Heart right ventricle (tissue), 16 donors: ENCODE data around the gene DLGAP1. TPM values are rescaled to one million over a fixed set of nuclear protein-coding genes. Genes with fewer than 3 reads are reported as not detected.

Source experiments
- ATAC-seq, 8 donors: fragments of 200-7000 bp; cut with Tn5 transposase; one replicate each; pipeline ENCODE4 v1.9.1; 2020; ENCODE audit warnings: mild to moderate bottlenecking in 8 of 8, moderate library complexity in 8 of 8, moderate number of reproducible peaks in 1 of 8
- DNase-seq, 2 donors: peaks; one replicate each; pipeline ENCODE4 v3.0.0-alpha.2; 2020
- H3K27ac ChIP-seq, 10 donors: fragments of 200-600 bp; sonication (generic) in 2 of 10; one replicate each; pipeline versions ENCODE4 v1.5.0 to v1.8.0; 2020 to 2022; ENCODE audit warnings: mild to moderate bottlenecking in 3 of 10
- H3K27me3 ChIP-seq, 7 donors: fragments of 200-600 bp; one replicate each; pipeline ENCODE4 v1.8.0; 2021 to 2022; ENCODE audit warnings: mild to moderate bottlenecking in 2 of 7
- H3K36me3 ChIP-seq, 9 donors: fragments of 200-600 bp; sonication (generic) in 1 of 9; one replicate each; pipeline versions ENCODE4 v1.5.0 to v1.8.0; 2020 to 2022; ENCODE audit warnings: mild to moderate bottlenecking in 2 of 9
- H3K4me1 ChIP-seq, 9 donors: fragments of 200-600 bp; sonication (generic) in 1 of 9; one replicate each; pipeline versions ENCODE4 v1.5.0 to v1.8.0; 2020 to 2022; ENCODE audit warnings: mild to moderate bottlenecking in 4 of 9
- H3K4me3 ChIP-seq, 10 donors: fragments of 200-600 bp; sonication (generic) in 2 of 10; one replicate each; pipeline versions ENCODE4 v1.5.0 to v1.8.0; 2020 to 2022; ENCODE audit warnings: mild to moderate bottlenecking in 7 of 10, moderate library complexity in 2 of 10
- H3K9me3 ChIP-seq, 11 donors: fragments of 200-600 bp in 10 of 11; sonication (generic) in 2 of 11; one replicate each; pipeline versions ENCODE4 v1.5.0 to v1.8.0; 2013 to 2022; ENCODE audit warnings: mild to moderate bottlenecking in 2 of 11, control low read depth in 1 of 11, moderate library complexity in 1 of 11
- WGBS, 2 donors: extraction: QIAGEN DNeasy Blood & Tissue Kit; methylation state at CpG; one replicate each; pipeline ENCODE4 v1.1.7; 2013; ENCODE audit warnings: inconsistent platforms in 1 of 2; 5-methylcytosine and 5-hydroxymethylcytosine counted together
- intact Hi-C, 10 donors: fragments of 100-400 bp; cut with DNase I; formaldehyde crosslinking; loops; one replicate each; pipeline versions ENCODE4 v1.11.1 to v1.14.2; 2022
- polyA plus RNA-seq, 2 donors: library from polyadenylated mRNA; stranded (reverse); fragments of 200-250 nt; gene quantifications; one replicate each; pipeline ENCODE4 v1.2.3, GENCODE V29; 2013
- total RNA-seq, 10 donors: library from RNA; stranded (reverse); fragmentation: NEBNext Ultra II Directional in 3 of 10; extraction: Animal tissue kit (Norgen Biotek cat#: 25700) in 3 of 10; gene quantifications; one replicate each; pipeline versions ENCODE4 v1.2.1 to v1.2.4, GENCODE V29; 2021 to 2023
- TF ChIP-seq, protein P1 (sequence below), 9 donors: fragments of 200-600 bp; sonication (generic) in 2 of 9; IDR thresholded peaks; one replicate each; pipeline versions ENCODE4 v1.5.0 to v1.8.0; 2021 to 2022; ENCODE audit warnings: antibody characterized with exemption in 9 of 9, mild to moderate bottlenecking in 5 of 9, moderate library complexity in 1 of 9
- donor health status: Arrhythmogenic right ventricular cardiomyopathy.
- donor health status: ischemic (EF 13 %, LVEDD 7.1; RV severe dilation, severe dysfunction).
- donor health status: healthy with polysubstance abuse.
- donor health status: DM: no; HTN: yes; CAD: no.
- donor health status: DM: no; HTN: no; CAD: no.
- donor health status: ischemic (EF 25% LVEDD 6.9; RV normal size, moderate dysfunction).
- donor health status: ischemic (EF 25% LVEDD 5.7; RV mildly dilated, moderate dysfunction).
- donor health status: healthy.
- donor health status: DM: yes; HTN: yes; CAD: no.
- donor health status: Ischemic cardiomyopathy.
- donor health status: ischemic (EF 35%, LVEDD 5.7; RV mildly dilated, moderate dysfunction).
- donor health status: nonischemic (EF 11% LVEDD 7.7; RV severe dilation, severe dysfunction).
- donor health status: DM: yes; HTN: yes; CAD: no.
- donor health status: PGD.
- donor health status: ischemic (EF 29% LVEDD 5.4; RV normal size, mild dysfunction).
- donor health status: nonischemic (EF 23%, LVEDD 6.1; RV moderate dilation, normal function).

DLGAP1 gene
- total and polyA plus RNA-seq, 12 donors, result 0.07 to 7.2 (median 1.0) TPM; not detected in 2

DNA sequence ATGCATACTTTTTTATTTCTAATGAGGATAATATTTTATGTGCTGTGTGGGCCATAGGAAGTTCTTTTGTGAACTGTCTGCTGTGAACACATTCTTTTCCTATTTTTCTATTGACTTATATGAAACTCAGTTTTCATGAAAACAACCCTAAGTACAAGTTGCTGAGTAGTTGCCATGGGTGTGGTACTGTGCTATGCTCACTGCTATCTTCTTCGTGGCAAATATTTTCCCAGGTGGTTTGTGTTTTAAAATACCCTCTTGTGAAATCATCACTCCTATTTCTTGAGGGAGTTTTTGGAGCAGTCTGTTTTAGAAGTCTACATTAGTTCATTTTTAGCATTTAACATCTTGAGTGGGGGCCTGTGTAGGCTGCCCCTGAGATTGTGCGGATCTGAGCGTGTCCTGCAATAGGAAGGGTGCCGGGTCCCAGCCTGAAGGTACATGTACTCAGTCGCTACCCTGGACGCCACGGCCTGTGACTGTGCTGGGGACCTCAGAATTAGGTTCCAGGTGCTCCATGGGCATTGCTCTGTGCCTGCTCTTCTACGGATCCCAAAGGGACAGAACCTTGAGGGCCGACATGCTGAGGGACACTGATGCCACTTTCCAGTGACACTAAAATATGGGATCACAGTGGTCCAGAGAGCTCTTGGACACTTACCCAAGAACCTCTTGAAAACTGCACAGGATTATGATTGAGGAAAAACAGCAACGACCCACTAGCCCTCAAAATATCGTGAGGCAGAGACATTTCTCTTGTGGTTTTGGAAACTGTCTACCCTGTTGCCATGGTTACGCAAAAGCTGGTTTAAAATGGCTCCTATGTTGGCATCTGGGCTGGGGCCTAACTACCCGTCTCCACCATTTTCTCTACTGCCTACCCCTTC is 524.7 kb downstream of the DLGAP1 start:
- intact Hi-C loops, result no loop called here
- H3K36me3 ChIP-seq, result no peaks in the 10 kb centered on the region
- no peak overlapping the region for H3K27ac ChIP-seq
- peaks cover 0 to 12% (median 0%) of the 10 kb centered on the region in 9 donors for H3K4me1 ChIP-seq
- H3K4me3 ChIP-seq, result no peak overlapping the region
- TF ChIP-seq, protein P1, sequence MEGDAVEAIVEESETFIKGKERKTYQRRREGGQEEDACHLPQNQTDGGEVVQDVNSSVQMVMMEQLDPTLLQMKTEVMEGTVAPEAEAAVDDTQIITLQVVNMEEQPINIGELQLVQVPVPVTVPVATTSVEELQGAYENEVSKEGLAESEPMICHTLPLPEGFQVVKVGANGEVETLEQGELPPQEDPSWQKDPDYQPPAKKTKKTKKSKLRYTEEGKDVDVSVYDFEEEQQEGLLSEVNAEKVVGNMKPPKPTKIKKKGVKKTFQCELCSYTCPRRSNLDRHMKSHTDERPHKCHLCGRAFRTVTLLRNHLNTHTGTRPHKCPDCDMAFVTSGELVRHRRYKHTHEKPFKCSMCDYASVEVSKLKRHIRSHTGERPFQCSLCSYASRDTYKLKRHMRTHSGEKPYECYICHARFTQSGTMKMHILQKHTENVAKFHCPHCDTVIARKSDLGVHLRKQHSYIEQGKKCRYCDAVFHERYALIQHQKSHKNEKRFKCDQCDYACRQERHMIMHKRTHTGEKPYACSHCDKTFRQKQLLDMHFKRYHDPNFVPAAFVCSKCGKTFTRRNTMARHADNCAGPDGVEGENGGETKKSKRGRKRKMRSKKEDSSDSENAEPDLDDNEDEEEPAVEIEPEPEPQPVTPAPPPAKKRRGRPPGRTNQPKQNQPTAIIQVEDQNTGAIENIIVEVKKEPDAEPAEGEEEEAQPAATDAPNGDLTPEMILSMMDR (IDR thresholded peaks at IDR 0.05), result no peak
- 88 to 89% methylated on average over 13 of the region's 13 CpGs for WGBS, 2 donors
- ATAC-seq (no peak), DNase-seq (no peak)
- H3K9me3 ChIP-seq, result no peaks in the 10 kb centered on the region
- no peaks in the 10 kb centered on the region for H3K27me3 ChIP-seq

DNA sequence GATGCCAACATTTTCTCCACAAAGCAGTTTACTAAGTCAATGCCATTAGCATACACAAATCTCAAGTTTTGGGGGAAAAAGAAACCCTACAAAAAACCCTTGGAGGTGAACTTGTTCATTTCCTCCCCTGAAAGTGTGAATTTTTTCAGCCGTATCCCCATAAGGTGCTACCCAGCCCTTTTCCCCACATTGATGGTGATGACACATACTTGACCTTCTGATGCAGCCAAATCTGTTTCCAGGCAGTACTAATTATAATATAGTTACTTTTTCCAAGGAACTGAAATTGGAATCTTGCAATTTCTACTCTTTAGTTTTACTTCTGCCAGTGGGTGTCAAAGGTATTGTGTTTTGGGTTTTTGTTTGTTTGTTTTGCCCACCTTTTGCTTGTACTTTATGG is 530.7 kb downstream of the DLGAP1 start:
- intact Hi-C loops, result loop anchor here in 2 of 10 donors (10.0 kb wide), 2 partner anchors 60 to 70 kb away; no protein-coding TSS in a partner anchor
- WGBS, 2 donors, result 24 to 42% methylated on average over 1 of the region's 1 CpG

DNA sequence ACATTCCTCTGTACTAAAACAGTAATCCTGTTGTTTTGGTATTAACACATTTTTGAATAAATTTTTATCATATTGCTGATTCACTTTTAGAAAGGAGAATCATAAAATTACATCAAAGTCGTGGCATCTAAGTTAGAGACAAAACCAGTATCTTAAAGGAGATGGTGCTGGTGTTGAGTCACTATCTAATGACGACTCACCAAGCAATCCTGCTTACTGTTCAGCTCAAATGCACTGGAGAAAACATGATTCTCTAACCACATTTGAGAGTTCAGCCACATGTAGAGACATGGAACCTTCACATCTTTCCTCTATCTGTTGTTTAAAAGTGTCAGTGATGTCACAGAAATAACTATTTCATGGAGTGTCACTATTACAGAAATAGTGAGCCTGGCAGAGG is 531.4 kb downstream of the DLGAP1 start:
- Histone ChIP-seq H3K9me3 (no peaks in the 10 kb centered on the region), H3K36me3 (no peaks in the 10 kb centered on the region), H3K27ac (no peak overlapping the region), H3K27me3 (no peaks in the 10 kb centered on the region), H3K4me1 (peaks cover 0 to 43% (median 10%) of the 10 kb centered on the region in 9 donors), H3K4me3 (no peak overlapping the region)
- DNase-seq, result no peak
- WGBS, 2 donors, result 66 to 72% methylated on average over 2 of the region's 2 CpGs
- no peak for ATAC-seq
- intact Hi-C loops, result loop anchor here in 2 of 10 donors (10.0 kb wide), 2 partner anchors 61 to 71 kb away; no protein-coding TSS in a partner anchor
- TF ChIP-seq, protein P1 (IDR thresholded peaks at IDR 0.05), result no peak

More for the DNA sequence above, 530.7 kb downstream of the DLGAP1 start:
- no peaks in the 10 kb centered on the region for H3K27me3 ChIP-seq
- peaks cover 0 to 44% (median 10%) of the 10 kb centered on the region in 9 donors for H3K4me1 ChIP-seq
- TF ChIP-seq, protein P1 (IDR thresholded peaks at IDR 0.05), result no peak
- H3K36me3 ChIP-seq, result no peaks in the 10 kb centered on the region
- ATAC-seq, result no peak
- no peak for DNase-seq
- no peak overlapping the region for H3K4me3 ChIP-seq
- no peak overlapping the region for H3K27ac ChIP-seq
- H3K9me3 ChIP-seq, result no peaks in the 10 kb centered on the region

DNA sequence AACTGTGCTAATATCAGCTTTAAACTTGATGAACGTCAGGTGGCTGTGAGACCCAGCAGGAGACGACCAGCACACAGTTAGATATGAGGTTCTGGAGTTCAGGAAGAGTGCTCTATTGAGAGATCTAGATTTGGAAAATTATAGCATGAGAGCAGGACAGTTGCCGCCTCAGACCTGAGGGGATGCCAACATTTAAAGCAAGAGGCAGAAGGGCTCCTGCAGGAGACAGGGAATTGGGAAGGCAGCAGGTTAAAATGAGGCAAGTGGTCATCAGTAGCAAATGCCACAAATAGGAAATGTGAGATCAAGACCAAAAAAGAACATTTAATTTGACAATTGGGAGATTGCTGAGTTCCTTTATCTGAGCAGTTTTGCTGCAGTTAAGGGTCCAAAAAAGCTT is 533.3 kb downstream of the DLGAP1 start:
- TF ChIP-seq, protein P1 (IDR thresholded peaks at IDR 0.05), result no peak
- intact Hi-C loops, result loop anchor here in 2 of 10 donors (10.0 kb wide), 2 partner anchors 63 to 73 kb away; no protein-coding TSS in a partner anchor
- peaks cover 0 to 51% (median 10%) of the 10 kb centered on the region in 9 donors for H3K4me1 ChIP-seq
- H3K27me3 ChIP-seq, result no peaks in the 10 kb centered on the region
- 70 to 78% methylated on average over 3 of the region's 3 CpGs for WGBS, 2 donors
- H3K4me3 ChIP-seq, result no peak overlapping the region
- no peaks in the 10 kb centered on the region for H3K9me3 ChIP-seq
- H3K36me3 ChIP-seq, result no peaks in the 10 kb centered on the region
- no peak overlapping the region for H3K27ac ChIP-seq
- no peak for DNase-seq
- ATAC-seq, result no peak
